Measurements from ENCODE around the gene PTPRJ. TPM values are rescaled to one million over a fixed set of nuclear protein-coding genes. Genes with fewer than 3 reads are reported as not detected.
"Not testable (repeated sequence)": the region's sequence is repeated elsewhere in the genome, so short reads cannot be mapped to it uniquely, and the experiment has no call there.

Gene PTPRJ
- polyA plus RNA-seq, 3 donors: 10.0 to 36.4 (median 14.6) TPM

- no peak for DNase-seq
- Mint-ChIP-seq H3K4me3 (no peak overlapping the region), H3K9me3 (peaks cover 0 to 6% (median 3%) of the 10 kb centered on the region in 7 donors), H3K27me3 (ENCODE audit: low read depth in 3 of 3) (peaks cover 4 to 10% (median 5%) of the 10 kb centered on the region in 3 donors), H3K36me3 (no peaks in the 10 kb centered on the region), H3K4me1 (no peaks in the 10 kb centered on the region), H3K27ac (no peak overlapping the region)
- Histone ChIP-seq H3K4me1 (ENCODE audit: control insufficient read depth in 1 of 2, insufficient read depth in 2 of 2, low read length in 2 of 2) (no peaks in the 10 kb centered on the region), H3K36me3 (replicated peaks in 1 of 2; ENCODE audit: control insufficient read depth in 1 of 2, insufficient read depth in 2 of 2, low read length in 2 of 2) (no peaks in the 10 kb centered on the region), H4K20me1 (ENCODE audit: insufficient read depth, low read length) (no peaks in the 10 kb centered on the region), H3K9me3 (replicated peaks in 1 of 2; ENCODE audit: control insufficient read depth in 1 of 2, insufficient read depth in 1 of 2, low read length in 2 of 2) (no peaks in the 10 kb centered on the region), H2AFZ (ENCODE audit: insufficient read depth, low read depth, low read length, poor library complexity, severe bottlenecking) (no peak overlapping the region), H3K4me2 (replicated peaks; ENCODE audit: extremely low read depth, low read length, poor library complexity, severe bottlenecking) (no peak overlapping the region), H3K4me3 (replicated peaks in 1 of 3; ENCODE audit: low read depth in 2 of 3, low read length in 3 of 3) (no peak overlapping the region), H3K79me2 (ENCODE audit: insufficient read depth, low read length) (no peaks in the 10 kb centered on the region), H3K27me3 (ENCODE audit: control insufficient read depth in 2 of 2, insufficient read depth in 2 of 2, low read length in 2 of 2) (peaks cover 0 to 2% of the 10 kb centered on the region in 2 donors), H3K9ac (ENCODE audit: insufficient read depth, low read length, poor library complexity, severe bottlenecking) (no peak overlapping the region), H3K27ac (ENCODE audit: low read depth in 1 of 2, low read length in 2 of 2) (no peak overlapping the region)
- intact Hi-C loops (cut with micrococcal nuclease): no loop called here
- WGBS (ENCODE audit: insufficient coverage): 89% methylated on average over 3 of the region's 4 CpGs
- TF ChIP-seq CTCF (IDR thresholded peaks at IDR 0.05): no peak
Observed at GRCh38 chr11:48182860-48183526, 202.6 kb downstream of the PTPRJ start.

DNA sequence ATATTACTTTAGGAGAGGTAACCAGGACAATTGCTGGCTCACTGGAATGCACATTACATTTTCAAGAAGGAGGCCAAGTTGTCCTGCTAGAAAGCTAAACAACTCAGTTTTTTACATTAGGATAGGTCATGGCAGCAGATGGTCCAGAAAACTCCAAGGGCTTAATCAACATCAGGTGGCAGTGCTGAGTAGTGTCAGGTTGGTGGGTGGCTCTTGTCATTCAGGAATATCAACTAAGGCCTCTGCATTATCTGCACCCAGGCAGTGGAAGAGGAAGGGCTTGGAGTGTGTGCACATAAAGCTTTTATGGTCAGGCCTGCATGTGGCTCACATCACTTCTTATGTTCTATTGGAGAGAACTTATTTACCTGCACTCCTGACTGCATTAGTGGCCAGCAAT is 204.1 kb downstream of the PTPRJ start:
- Mint-ChIP-seq H3K36me3 (no peaks in the 10 kb centered on the region), H3K4me1 (no peaks in the 10 kb centered on the region)

DNA sequence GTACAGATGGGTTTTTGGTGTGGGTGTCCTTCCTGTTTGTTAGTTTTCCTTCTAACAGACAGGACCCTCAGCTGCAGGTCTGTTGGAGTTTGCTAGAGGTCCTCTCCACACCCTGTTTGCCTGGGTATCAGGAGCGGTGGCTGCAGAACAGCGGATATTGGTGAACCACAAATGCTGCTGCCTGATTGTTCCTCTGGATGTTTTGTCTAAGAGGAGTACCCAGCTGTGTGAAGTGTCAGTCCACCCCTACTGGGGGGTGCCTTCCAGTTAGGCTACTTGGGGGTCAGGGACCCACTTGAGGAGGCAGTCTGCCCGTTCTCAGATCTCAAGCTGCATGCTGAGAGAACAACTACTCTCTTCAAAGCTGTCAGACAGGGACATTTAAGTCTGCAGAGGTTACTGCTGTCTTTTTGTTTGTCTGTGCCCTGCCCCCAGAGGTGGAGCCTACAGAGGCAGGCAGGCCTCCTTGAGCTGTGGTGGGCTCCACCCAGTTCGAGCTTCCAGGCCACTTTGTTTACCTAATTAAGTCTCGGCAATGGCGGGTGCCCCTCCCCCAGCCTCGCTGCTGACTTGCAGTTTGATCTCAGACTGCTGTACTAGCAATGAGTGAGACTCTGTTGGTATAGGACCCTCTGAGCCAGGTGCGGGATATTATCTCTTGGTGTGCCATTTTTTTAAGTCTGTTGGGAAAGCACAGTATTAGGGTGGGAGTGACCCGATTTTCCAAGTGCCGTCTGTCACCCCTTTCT is 210.7 kb downstream of the PTPRJ start:
- not testable (repeated sequence) for DNase-seq
- 67% methylated on average over 3 of the region's 10 CpGs for WGBS (ENCODE audit: insufficient coverage)

More for the DNA sequence above, 204.1 kb downstream of the PTPRJ start:
- Histone ChIP-seq H3K79me2 (ENCODE audit: insufficient read depth, low read length) (no peaks in the 10 kb centered on the region), H3K9ac (ENCODE audit: insufficient read depth, low read length, poor library complexity, severe bottlenecking) (no peak overlapping the region), H2AFZ (ENCODE audit: insufficient read depth, low read depth, low read length, poor library complexity, severe bottlenecking) (no peak overlapping the region), H3K4me2 (replicated peaks; ENCODE audit: extremely low read depth, low read length, poor library complexity, severe bottlenecking) (no peak overlapping the region), H3K4me3 (replicated peaks in 1 of 3; ENCODE audit: low read depth in 2 of 3, low read length in 3 of 3) (no peak overlapping the region), H3K36me3 (replicated peaks in 1 of 2; ENCODE audit: control insufficient read depth in 1 of 2, insufficient read depth in 2 of 2, low read length in 2 of 2) (no peaks in the 10 kb centered on the region), H3K27me3 (ENCODE audit: control insufficient read depth in 2 of 2, insufficient read depth in 2 of 2, low read length in 2 of 2) (peaks cover 0 to 2% of the 10 kb centered on the region in 2 donors), H4K20me1 (ENCODE audit: insufficient read depth, low read length) (no peaks in the 10 kb centered on the region), H3K9me3 (replicated peaks in 1 of 2; ENCODE audit: control insufficient read depth in 1 of 2, insufficient read depth in 1 of 2, low read length in 2 of 2) (no peaks in the 10 kb centered on the region), H3K4me1 (ENCODE audit: control insufficient read depth in 1 of 2, insufficient read depth in 2 of 2, low read length in 2 of 2) (no peaks in the 10 kb centered on the region), H3K27ac (ENCODE audit: low read depth in 1 of 2, low read length in 2 of 2) (no peak overlapping the region)
- peaks cover 0 to 6% (median 3%) of the 10 kb centered on the region in 7 donors for H3K9me3 Mint-ChIP-seq
- peaks cover 3 to 5% (median 4%) of the 10 kb centered on the region in 3 donors for H3K27me3 Mint-ChIP-seq (ENCODE audit: low read depth in 3 of 3)
- H3K4me3 Mint-ChIP-seq: no peak overlapping the region
- intact Hi-C loops (cut with micrococcal nuclease): no loop called here
- DNase-seq: no peak
- no peak overlapping the region for H3K27ac Mint-ChIP-seq
- TF ChIP-seq CTCF (IDR thresholded peaks at IDR 0.05): no peak

More for the DNA sequence above, 210.7 kb downstream of the PTPRJ start:
- H4K20me1 ChIP-seq (ENCODE audit: insufficient read depth, low read length); H3K27me3 ChIP-seq (ENCODE audit: control insufficient read depth in 2 of 2, insufficient read depth in 2 of 2, low read length in 2 of 2); H3K27ac ChIP-seq (ENCODE audit: low read depth in 1 of 2, low read length in 2 of 2); H3K79me2 ChIP-seq (ENCODE audit: insufficient read depth, low read length); H3K36me3 Mint-ChIP-seq; H3K9ac ChIP-seq (ENCODE audit: insufficient read depth, low read length, poor library complexity, severe bottlenecking); intact Hi-C loops (cut with micrococcal nuclease); H3K4me3 ChIP-seq (replicated peaks in 1 of 3; ENCODE audit: low read depth in 2 of 3, low read length in 3 of 3); H3K27me3 Mint-ChIP-seq (ENCODE audit: low read depth in 3 of 3); H2AFZ ChIP-seq (ENCODE audit: insufficient read depth, low read depth, low read length, poor library complexity, severe bottlenecking); H3K4me2 ChIP-seq (replicated peaks; ENCODE audit: extremely low read depth, low read length, poor library complexity, severe bottlenecking); H3K36me3 ChIP-seq (replicated peaks in 1 of 2; ENCODE audit: control insufficient read depth in 1 of 2, insufficient read depth in 2 of 2, low read length in 2 of 2); H3K4me1 Mint-ChIP-seq; H3K27ac Mint-ChIP-seq; H3K4me1 ChIP-seq (ENCODE audit: control insufficient read depth in 1 of 2, insufficient read depth in 2 of 2, low read length in 2 of 2): not testable (repeated sequence)
- H3K9me3 ChIP-seq (replicated peaks in 1 of 2; ENCODE audit: control insufficient read depth in 1 of 2, insufficient read depth in 1 of 2, low read length in 2 of 2): peaks cover 3 to 13% of the 10 kb centered on the region in 2 donors
- Mint-ChIP-seq H3K4me3 (peak overlapping the region in 1 of 2 donors; percentile 32), H3K9me3 (peaks cover 5 to 19% (median 13%) of the 10 kb centered on the region in 7 donors)
